Keratinocyte (primary cell): ENCODE results near the gene CMKLR1. TPM values are rescaled to one million over a fixed set of nuclear protein-coding genes. Genes with fewer than 3 reads are reported as not detected.

Source experiments
- DNase-seq: peaks from one replicate; pipeline ENCODE4 v3.0.0-alpha.2; 2011; ENCODE audit warnings: low read depth, missing footprints, low spot score
- FAIRE-seq: peaks from 2 replicates; lab custom pipeline; 2011; peaks lifted over from hg19 to GRCh38; lab: Jason Lieb, UNC
- H2AFZ ChIP-seq: 2 replicates; pipeline ENCODE4 v1.6.0; 2012; ENCODE audit warnings: low read length, control low read depth, inconsistent platforms; ENCODE audit not compliant: control insufficient read depth
- H3K27ac ChIP-seq: 2 replicates; pipeline ENCODE4 v1.5.1; 2011; ENCODE audit warnings: low read length; ENCODE audit not compliant: control insufficient read depth, insufficient read depth
- H3K27me3 ChIP-seq: 3 replicates; pipeline ENCODE4 v1.6.0; 2011; ENCODE audit warnings: low read length; ENCODE audit not compliant: control insufficient read depth, insufficient read depth; ENCODE audit errors: extremely low read depth
- H3K36me3 ChIP-seq, 2 experiments: 2 replicates in 1 of 2; 3 replicates in 1 of 2; pipeline ENCODE4 v1.5.1; 2011; ENCODE audit warnings: low read length in 2 of 2, mild to moderate bottlenecking in 1 of 2; ENCODE audit not compliant: control insufficient read depth in 2 of 2, insufficient read depth in 2 of 2; ENCODE audit errors: extremely low read depth in 1 of 2
- H3K4me1 ChIP-seq: 3 replicates; pipeline ENCODE4 v1.5.1; 2011; ENCODE audit warnings: low read length; ENCODE audit not compliant: control insufficient read depth, insufficient read depth; ENCODE audit errors: extremely low read depth
- H3K4me2 ChIP-seq: 3 replicates; pipeline ENCODE4 v1.6.0; 2011; ENCODE audit warnings: low read depth, low read length; ENCODE audit not compliant: control insufficient read depth, insufficient read depth; ENCODE audit errors: extremely low read depth
- H3K4me3 ChIP-seq, 3 experiments: fragments of 200-600 bp in 1 of 3; sonication (generic) in 1 of 3; 2 replicates in 2 of 3; 3 replicates in 1 of 3; pipeline ENCODE4 v1.5.1; 2011 to 2016; ENCODE audit warnings: low read length in 3 of 3, mild to moderate bottlenecking in 3 of 3, control low read depth in 2 of 3, inconsistent platforms in 1 of 3, low read depth in 1 of 3, mixed read lengths in 1 of 3, mixed run types in 1 of 3, moderate library complexity in 1 of 3; ENCODE audit not compliant: control insufficient read depth in 2 of 3, insufficient read depth in 2 of 3; ENCODE audit errors: extremely low read depth in 1 of 3
- H3K79me2 ChIP-seq: 2 replicates; pipeline ENCODE4 v1.6.0; 2012; ENCODE audit warnings: low read length; ENCODE audit not compliant: control insufficient read depth, insufficient read depth
- H3K9ac ChIP-seq: 3 replicates; pipeline ENCODE4 v1.6.0; 2011; ENCODE audit warnings: low read length; ENCODE audit not compliant: control insufficient read depth, insufficient read depth; ENCODE audit errors: extremely low read depth
- H3K9me1 ChIP-seq: 3 replicates; pipeline ENCODE4 v1.6.0; 2011; ENCODE audit warnings: low read length; ENCODE audit not compliant: control insufficient read depth, insufficient read depth; ENCODE audit errors: extremely low read depth
- H3K9me3 ChIP-seq: 2 replicates; pipeline ENCODE4 v1.5.1; 2012; ENCODE audit warnings: low read depth, low read length; ENCODE audit not compliant: control insufficient read depth
- H4K20me1 ChIP-seq: 3 replicates; pipeline ENCODE4 v1.6.0; 2011; ENCODE audit warnings: low read length; ENCODE audit not compliant: control insufficient read depth, insufficient read depth; ENCODE audit errors: extremely low read depth
- EZH2 ChIP-seq: IDR thresholded peaks from one replicate; pipeline ENCODE4 v1.6.1; 2012; ENCODE audit warnings: inconsistent platforms, mild to moderate bottlenecking, low read length, moderate library complexity
- dilution Hi-C: fragments of 300-500 bp; cut with MboI; formaldehyde crosslinking; loops from one replicate; pipeline ENCODE4 v1.7.0; 2020; ENCODE audit warnings: low sequenced_read_pairs; ENCODE audit not compliant: extremely low pct_ligation_motif_present
- polyA plus RNA-seq, 5 experiments: library from polyadenylated mRNA; depleted of rRNA in 3 of 5; stranded (reverse) in 3 of 5; stranded (forward) in 1 of 5; unstranded in 1 of 5; fragments of >200 nt; gene quantifications; 1 replicate in 1 of 5; 2 replicates in 3 of 5; 3 replicates in 1 of 5; pipeline versions ENCODE4 v1.2.1 to v1.2.3, GENCODE V29; 2011 to 2012; ENCODE audit warnings: missing spikeins in 2 of 5, low read depth in 1 of 5, low replicate concordance in 1 of 5
- TF ChIP-seq, protein P1 (sequence below), 3 experiments: IDR thresholded peaks in 1 of 3; conservative IDR thresholded peaks in 1 of 3; optimal IDR thresholded peaks in 1 of 3; 2 replicates in 2 of 3; 3 replicates in 1 of 3; pipeline versions ENCODE3 to v1.5.1; 2011; ENCODE audit warnings: low read length in 3 of 3, mild to moderate bottlenecking in 3 of 3, moderate library complexity in 2 of 3, control low read depth in 1 of 3, inconsistent platforms in 1 of 3; ENCODE audit not compliant: insufficient read depth in 2 of 3; ENCODE audit errors: extremely low read depth in 1 of 3

The CMKLR1 gene
- polyA plus RNA-seq, 1 donor (not counting 4 experiments of a cell fraction or from before 2014, with no cell fraction given): not detected

DNA sequence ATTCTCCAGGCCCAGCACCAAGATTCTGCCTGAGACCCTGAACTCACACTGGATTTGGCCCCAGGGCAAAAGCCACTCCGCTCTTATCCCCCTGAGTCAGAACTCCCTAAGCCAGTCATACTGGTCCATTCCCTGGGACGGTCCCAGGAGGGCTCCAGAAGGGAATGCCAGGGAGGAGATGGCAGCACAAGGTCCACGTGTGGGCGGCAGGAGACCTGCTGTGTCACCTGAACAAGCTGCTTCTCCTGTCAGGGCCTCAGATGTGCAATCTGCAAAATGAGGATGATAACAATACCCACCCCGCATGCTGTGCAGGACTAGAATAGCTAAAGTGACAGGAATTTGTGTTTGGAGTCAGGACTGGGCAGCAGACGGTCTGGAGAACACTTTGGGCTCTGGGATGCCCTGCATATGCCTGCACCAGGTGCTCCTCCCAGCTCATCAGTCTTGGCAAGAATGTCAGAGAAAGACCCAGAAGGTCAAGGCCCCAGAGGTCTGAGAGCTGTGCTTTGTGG lies 40.3 kb downstream of the CMKLR1 start:
- Histone ChIP-seq H3K9ac (no peak overlapping the region), H3K4me2 (no peak overlapping the region), H3K79me2 (no peaks in the 10 kb centered on the region), H3K4me3 (no peak overlapping the region), H3K27ac (no peak overlapping the region), H3K27me3 (peaks cover 4% of the 10 kb centered on the region), H4K20me1 (no peaks in the 10 kb centered on the region), H2AFZ (no peak overlapping the region), H3K9me3 (no peaks in the 10 kb centered on the region), H3K9me1 (no peaks in the 10 kb centered on the region), H3K4me1 (no peaks in the 10 kb centered on the region), H3K36me3 (no peaks in the 10 kb centered on the region)
- TF ChIP-seq, protein P1, sequence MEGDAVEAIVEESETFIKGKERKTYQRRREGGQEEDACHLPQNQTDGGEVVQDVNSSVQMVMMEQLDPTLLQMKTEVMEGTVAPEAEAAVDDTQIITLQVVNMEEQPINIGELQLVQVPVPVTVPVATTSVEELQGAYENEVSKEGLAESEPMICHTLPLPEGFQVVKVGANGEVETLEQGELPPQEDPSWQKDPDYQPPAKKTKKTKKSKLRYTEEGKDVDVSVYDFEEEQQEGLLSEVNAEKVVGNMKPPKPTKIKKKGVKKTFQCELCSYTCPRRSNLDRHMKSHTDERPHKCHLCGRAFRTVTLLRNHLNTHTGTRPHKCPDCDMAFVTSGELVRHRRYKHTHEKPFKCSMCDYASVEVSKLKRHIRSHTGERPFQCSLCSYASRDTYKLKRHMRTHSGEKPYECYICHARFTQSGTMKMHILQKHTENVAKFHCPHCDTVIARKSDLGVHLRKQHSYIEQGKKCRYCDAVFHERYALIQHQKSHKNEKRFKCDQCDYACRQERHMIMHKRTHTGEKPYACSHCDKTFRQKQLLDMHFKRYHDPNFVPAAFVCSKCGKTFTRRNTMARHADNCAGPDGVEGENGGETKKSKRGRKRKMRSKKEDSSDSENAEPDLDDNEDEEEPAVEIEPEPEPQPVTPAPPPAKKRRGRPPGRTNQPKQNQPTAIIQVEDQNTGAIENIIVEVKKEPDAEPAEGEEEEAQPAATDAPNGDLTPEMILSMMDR (optimal IDR thresholded peaks at IDR 0.05 in 1 of 3, IDR thresholded peaks at IDR 0.05 in 1 of 3, conservative IDR thresholded peaks at IDR 0.05 in 1 of 3; ENCODE audit: extremely low read depth in 1 of 3, insufficient read depth in 2 of 3, low read length in 3 of 3): no peak
- TF ChIP-seq EZH2: no peak
- dilution Hi-C loops: no loop called here
- no peak for FAIRE-seq
- DNase-seq: no peak

DNA sequence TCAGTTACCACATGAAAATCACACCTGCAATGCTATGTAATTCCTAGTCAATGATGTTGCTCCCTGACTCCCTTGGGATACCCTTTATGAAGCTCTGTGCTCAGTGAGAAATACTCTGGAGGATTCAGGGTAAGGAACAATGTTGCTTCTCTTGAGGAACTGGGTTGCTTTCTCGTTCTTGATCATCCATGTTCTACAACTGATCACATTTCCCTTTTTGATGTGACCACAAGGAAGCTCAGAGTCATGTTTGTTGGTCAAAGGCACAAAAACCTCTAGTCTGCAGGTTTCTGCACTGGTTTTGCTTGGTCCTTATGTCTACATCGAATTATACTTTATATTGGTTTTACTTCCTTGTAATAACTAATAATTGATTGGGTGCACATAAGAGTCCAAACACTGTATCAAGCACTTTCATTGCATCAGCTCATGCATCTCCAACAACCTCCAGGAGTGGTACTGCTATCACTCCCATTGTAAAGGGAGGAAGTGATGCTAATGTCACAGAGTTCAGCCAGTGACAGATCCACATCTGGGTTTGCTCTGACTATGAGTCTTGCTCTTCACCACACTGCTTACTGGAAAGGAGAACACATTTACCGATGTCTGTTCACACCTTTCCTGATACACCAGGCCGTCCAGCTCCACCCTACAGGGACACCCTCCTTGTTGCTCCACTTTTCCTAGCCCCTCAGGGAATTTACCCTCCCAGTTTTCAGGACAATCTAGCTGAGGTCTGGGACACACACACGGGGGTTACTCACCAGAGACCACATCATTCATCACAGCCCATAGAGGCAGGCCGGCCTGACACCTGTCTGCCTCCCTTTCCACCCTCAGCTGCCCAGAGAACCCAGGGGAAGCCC lies 41.0 kb downstream of the CMKLR1 start:
- peaks cover 4% of the 10 kb centered on the region for H3K27me3 ChIP-seq
- no peak overlapping the region for H3K4me3 ChIP-seq
- no peak overlapping the region for H2AFZ ChIP-seq
- no peak overlapping the region for H3K9ac ChIP-seq
- H3K4me2 ChIP-seq: no peak overlapping the region
- H3K79me2 ChIP-seq: no peaks in the 10 kb centered on the region
- no peaks in the 10 kb centered on the region for H3K9me3 ChIP-seq
- H3K9me1 ChIP-seq: no peaks in the 10 kb centered on the region
- no peak for TF ChIP-seq EZH2
- TF ChIP-seq, protein P1 (optimal IDR thresholded peaks at IDR 0.05 in 1 of 3, IDR thresholded peaks at IDR 0.05 in 1 of 3, conservative IDR thresholded peaks at IDR 0.05 in 1 of 3; ENCODE audit: extremely low read depth in 1 of 3, insufficient read depth in 2 of 3, low read length in 3 of 3): no peak
- dilution Hi-C loops: no loop called here
- H3K36me3 ChIP-seq: no peaks in the 10 kb centered on the region
- no peaks in the 10 kb centered on the region for H4K20me1 ChIP-seq
- DNase-seq (no peak), FAIRE-seq (no peak)
- no peaks in the 10 kb centered on the region for H3K4me1 ChIP-seq
- no peak overlapping the region for H3K27ac ChIP-seq
